NOMO-1 treated with DMSO at 0.1 percent for 48 hours (cell line): ENCODE data around the gene AHNAK2.
"Not testable (repeated sequence)": the region's sequence is repeated elsewhere in the genome, so short reads cannot be mapped to it uniquely, and the experiment has no call there.

Experiments
- DNase-seq: peaks from one replicate; lab custom pipeline; 2025; ENCODE audit not compliant: unreplicated experiment; lab: John Stamatoyannopoulos, UW

The AHNAK2 gene

GRCh38 chr14:104900639-104901512 is 77.3 kb downstream of the AHNAK2 start:
- no peak for DNase-seq

GRCh38 chr14:104899781-104900180 is 78.4 kb downstream of the AHNAK2 start:
- no peak for DNase-seq

DNA sequence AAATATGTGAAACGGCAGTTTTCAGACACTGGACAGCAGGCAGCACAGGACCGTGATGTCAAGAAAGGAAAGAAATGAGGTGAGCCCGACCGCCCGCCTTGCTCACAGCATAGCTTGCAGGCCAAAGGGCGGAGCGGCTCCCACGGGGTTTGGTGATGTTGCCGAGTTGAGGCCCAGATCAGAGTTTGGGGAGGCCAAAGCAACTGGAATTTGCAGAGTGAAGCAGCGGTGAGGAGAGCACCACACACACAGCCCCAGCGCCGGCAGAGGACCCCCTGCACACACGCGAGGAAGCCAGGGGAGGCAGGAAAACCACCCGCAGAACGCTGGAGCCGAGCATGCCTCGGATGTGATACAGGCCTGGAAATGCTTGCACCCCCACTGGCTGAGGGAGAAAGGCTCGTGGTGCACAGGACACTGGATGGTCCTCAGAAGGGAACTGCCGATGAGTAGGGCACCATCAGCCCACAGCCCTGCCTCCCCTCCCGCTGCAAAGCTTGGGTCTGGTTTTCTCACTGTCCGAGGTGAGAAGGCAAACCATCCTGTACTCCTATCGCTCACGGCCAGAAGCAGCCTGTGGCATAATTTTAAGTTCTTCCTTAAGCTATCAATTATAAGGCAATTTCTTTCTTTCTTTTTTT is 79.2 kb downstream of the AHNAK2 start:
- DNase-seq, result no peak

- no peak for DNase-seq
Observed at GRCh38 chr14:104898195-104898558, 80.0 kb downstream of the AHNAK2 start.

DNA sequence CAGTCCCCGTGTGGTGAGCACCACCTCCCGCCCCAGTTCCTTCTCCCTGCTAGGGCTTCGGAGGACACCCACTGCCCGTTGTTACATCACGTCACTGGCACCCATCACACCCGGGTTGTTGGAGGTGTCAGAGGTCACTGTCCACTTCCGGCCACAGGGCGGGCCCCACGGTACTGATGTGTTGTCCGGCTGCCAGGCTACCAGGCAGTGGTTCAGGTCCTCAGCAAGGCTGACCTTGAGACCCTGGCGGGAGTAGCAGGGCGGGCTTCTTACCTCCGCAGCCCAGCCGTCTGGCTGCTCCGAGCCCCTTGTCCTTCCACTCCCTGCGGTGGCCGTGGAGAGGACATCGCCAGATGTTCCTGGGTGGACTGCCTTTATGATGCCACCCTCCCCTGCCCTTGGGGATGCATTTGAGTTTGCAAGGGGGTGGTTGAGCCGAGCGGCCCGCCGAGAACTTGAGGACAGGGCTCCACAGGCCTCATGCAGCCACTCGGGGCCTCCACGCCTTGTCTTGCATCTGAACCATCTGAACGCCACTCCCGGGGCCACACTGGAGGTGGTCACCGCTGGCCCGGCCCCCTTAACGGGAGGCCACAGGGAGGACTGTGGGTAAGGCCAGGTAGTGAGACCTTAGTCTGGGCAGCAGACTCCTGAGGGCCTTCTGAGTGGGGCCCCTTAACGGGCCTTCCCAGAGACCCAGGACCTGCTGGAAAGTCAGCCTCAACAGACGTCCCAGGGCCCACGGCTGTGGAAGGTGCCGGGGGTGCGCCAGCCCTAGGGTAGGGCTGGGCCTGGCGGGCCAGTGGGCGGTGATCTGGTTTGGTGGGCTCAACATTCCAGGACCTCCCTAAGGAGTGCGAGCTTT is 80.6 kb downstream of the AHNAK2 start:
- DNase-seq, result no peak

DNA sequence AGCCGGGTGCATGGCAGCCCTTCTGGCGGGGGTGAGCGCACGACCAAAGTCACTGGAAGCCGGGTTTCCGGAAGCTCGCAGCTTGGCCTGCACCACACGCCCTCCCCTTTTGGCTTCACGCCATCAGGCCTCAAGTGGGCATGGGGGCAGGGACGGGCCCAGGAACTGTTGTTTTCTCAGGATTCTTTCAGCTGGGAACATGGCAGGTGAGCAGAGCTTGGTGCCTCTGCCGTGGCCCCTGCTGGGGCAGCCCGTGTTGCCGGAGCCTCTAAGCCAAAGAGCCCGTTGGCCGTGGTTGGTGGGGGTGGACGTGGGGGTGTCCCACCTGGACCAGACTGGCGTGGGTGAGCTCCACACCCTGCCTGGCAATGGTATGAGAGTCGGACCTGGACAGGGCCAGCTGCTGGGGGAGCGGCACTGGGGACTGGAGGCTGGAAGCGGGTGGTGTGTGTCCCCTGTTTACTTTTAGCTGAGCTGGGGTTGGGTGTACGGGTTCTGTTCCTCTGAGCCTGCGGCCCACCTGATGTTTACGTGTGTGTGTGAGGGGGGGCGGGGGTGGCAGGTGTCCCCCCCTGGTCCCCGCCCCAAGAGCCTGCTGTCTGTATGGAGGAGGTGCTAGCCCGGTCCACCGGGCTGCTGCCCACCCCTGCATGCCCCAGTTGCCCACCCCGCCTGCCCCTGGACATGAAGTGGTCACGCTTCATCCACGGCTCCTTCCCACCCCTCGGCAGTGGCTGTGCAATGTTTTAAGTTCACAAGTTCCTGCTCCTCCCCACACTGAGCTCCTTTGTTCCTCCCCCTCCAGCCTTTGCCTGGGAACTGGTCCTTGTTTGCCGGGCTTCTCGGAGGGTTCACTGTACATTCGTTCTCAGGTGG is 82.2 kb downstream of the AHNAK2 start:
- DNase-seq, result no peak

DNA sequence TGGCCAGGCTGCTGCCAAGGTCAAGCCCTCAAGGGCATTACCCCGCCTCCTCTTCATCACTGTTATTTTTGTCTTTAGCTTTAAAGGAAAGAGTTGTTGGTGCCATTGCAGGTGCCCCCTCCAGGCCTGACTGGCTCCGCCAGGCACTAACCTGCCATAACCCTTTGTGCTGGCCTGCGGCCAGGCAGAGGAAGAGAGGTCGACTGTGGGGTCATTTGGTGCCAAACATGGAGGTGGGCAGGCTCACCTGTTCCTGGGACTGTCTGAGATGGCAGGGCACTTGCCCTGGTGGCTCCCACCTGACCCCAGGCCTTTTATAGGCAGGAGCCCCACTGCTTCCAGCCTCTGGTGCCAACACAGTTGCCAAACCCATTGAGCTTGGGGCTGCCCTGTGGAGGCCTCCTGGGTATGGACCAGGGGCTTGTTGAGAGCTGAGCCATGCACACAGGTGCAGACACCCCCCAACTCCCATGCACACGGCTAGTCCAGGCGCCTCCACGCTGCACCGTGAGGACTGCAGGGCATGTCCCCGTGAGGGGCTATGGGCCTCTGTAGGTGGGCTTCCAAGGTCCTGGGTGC is 82.9 kb downstream of the AHNAK2 start:
- no peak for DNase-seq

- no peak for DNase-seq
Observed at GRCh38 chr14:104894331-104895206, 83.6 kb downstream of the AHNAK2 start.

GRCh38 chr14:104893435-104894207 is 84.6 kb downstream of the AHNAK2 start:
- DNase-seq, result no peak

DNA sequence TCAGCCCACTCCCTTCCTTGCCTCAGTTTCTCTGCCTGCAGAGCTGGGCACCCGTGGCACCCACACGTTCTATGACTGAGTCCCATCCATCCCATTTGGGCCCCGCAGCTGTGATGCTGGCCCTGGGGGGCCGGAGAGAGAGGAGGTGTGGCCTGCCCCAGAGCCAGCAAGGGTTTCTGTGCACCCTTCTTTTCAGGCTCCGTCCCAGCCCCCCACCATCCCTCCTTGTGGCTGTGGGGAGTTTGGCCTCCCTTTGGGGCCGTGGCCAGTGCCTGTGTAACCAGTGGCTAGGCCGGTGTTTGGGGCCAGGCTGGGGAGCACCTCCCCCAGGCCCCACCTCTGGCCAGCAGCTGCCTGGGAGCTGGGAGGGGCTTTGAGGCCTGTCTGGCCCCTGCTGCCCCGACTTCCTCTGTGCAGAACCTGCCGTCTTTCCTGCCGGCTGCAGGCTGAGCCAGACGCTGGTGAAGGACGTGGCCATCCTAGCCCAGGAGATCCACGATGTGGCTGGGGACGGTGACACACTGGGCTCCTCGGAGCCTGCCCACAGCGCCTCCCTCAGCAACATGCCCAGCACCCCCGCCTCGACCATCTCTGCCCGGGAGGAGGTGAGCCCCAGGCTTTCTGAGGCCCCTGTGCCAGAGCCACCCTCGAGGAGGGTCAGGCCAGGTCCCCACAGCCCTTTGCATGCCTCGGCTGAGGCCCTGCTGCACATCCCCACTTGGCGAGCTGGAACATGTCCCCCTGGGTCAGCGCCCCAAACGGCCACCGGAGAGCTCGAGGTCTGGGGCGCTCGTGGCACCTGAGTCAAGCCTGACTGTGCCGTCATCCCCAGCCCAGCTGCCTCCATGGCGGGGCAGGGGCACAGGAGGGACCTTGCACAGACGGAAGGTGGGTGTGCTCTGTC is 85.4 kb downstream of the AHNAK2 start:
- DNase-seq, result no peak

DNA sequence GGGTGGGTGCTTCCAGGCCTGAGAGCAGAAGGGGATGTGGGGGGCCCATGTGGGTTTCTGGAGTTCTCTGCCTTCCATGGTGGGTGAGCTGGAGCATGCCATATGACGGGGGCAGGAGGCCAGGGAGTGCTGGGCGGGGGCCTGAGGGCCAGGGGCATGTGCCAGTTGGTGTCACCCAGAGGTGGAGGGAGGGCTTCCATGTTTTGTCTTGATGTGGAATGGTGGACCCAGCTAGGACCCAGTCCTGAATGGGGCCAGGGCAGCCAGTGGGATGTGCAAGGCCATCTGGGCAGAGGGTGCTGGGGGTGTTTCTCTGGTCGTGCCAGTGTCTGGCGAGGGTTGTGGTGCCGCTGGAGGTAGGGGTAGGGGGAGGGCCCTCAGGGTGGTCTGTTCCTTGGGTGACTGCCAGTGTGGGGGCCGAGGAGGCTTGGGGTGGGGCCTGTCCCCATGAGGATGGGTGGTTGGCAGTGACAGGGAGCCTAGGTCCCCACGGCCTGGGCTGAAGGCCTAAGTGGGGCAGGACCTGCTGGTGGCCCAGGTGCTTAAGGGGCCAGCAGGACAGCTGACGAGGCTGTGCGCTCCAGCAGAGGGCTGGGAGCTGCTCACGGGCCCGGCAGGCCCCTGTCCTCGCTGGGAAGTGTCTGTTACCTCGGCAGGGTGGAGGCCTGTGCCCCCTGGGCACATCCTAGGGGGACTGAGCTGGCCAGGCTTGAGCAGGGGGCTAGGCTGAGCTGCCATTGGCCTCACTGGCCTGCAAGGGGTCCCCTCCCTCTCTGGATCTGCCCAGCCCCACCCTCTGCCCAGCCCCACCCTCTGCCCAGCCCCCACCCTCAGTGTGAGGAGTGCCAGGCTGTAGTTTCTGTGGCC is 86.3 kb downstream of the AHNAK2 start:
- no peak for DNase-seq

- no peak for DNase-seq
Observed at GRCh38 chr14:104891121-104891551, 87.0 kb downstream of the AHNAK2 start.

GRCh38 chr14:104890292-104890691 is 87.9 kb downstream of the AHNAK2 start:
- DNase-seq, result not testable (repeated sequence)

DNA sequence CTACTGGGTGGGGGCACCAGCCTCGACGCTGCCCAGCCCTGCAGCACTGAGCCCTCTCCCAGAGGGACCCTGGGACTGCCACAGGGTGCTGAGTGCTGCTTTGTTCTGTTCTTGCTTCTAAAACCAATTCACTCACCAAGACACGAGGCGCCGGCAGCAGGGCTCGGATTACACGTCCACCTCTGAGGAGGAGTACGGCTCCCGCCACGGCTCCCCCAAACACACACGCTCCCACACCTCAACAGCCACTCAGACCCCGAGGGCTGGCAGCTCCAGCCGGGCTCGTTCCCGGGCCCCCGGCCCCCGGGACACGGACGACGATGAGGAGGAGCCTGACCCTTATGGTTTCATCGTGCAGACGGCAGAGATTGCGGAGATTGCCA is 88.8 kb downstream of the AHNAK2 start:
- DNase-seq, result no peak

DNA sequence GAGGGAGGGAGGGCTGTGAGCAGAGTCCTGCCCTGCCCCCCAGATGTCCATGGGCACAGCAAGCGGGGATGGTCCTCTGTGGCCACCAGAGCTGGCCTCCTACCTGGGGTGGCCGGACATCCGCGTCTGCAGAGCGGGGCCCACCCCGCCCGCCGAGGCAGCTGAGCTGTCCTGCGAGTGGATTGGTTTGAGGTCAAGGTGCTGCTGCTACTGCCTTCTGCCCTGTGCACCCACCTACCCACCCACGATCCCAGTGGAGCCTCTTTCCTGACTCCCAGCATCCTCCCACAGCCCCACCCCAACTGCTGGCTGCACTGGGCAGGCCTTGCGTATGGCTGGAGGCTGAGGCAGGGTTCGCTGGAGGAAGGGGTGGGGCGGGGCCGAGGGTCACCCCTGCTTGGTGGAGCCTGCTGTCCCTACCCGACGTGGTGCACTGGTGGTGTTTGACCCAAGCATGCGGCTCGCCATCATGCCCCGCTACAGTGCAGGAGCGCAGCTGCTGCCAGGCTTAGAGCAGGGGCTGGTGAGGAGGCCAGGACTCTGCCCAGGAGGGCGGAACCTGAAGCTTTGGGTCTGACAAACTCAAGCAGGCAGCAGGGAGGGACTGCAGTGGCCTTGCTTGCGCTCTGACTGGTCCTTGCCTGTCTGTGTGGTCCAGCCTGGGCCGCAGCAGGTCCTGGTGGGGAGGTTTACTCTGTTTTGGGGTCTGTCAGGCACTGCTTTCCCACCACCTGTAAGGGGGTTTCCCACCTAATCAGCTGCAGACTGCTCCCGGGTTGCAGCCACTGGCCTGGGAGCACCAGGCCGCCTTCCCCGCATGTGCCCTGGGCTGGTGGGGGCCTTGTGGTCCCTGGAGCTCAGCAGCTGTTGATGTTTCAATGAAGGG is 89.4 kb downstream of the AHNAK2 start:
- no peak for DNase-seq
